ENCODE data around the gene NAV2.
"Not testable (repeated sequence)": the region's sequence is repeated elsewhere in the genome, so short reads cannot be mapped to it uniquely, and the experiment has no call there.

The NAV2 gene

GRCh38 chr11:19959648-19960059, 247.0 kb downstream of the NAV2 start:
- H3K27me3 ChIP-seq (replicated peaks; ENCODE audit: insufficient read depth, low read length): no peaks in the 10 kb centered on the region
- no peaks in the 10 kb centered on the region for H3K9me3 ChIP-seq (replicated peaks; ENCODE audit: insufficient read depth, low read length)
- TF ChIP-seq CTCF (IDR thresholded peaks at IDR 0.05; ENCODE audit: low read length): no peak
- TF ChIP-seq EZH2 (optimal IDR thresholded peaks at IDR 0.05; ENCODE audit: low read depth, low read length): no peak
- TF ChIP-seq EZH2phosphoT487 (IDR thresholded peaks at IDR 0.05; ENCODE audit: low read length): no peak
- no peak overlapping the region for H3K4me3 ChIP-seq (ENCODE audit: low read length)
- no peaks in the 10 kb centered on the region for H3K4me1 ChIP-seq (ENCODE audit: low read length)
- no peaks in the 10 kb centered on the region for H4K20me1 ChIP-seq (ENCODE audit: insufficient read depth, low read length)
- H3K9me2 ChIP-seq (replicated peaks; ENCODE audit: insufficient read depth, low read length): no peaks in the 10 kb centered on the region
- no peak for DNase-seq
- H3K4me2 ChIP-seq (ENCODE audit: low read depth, low read length): no peak overlapping the region
- H2AFZ ChIP-seq (ENCODE audit: low read length): no peak overlapping the region
- H3F3A ChIP-seq (ENCODE audit: insufficient read depth, low read length): no peaks in the 10 kb centered on the region
- H3K9ac ChIP-seq (ENCODE audit: low read length): no peak overlapping the region
- no peak overlapping the region for H3K27ac ChIP-seq (ENCODE audit: low read length)
- no peaks in the 10 kb centered on the region for H3K79me2 ChIP-seq (ENCODE audit: low read length)
- H3K36me3 ChIP-seq (replicated peaks; ENCODE audit: insufficient read depth, low read length): no peaks in the 10 kb centered on the region

- not testable (repeated sequence) for H3K79me2 ChIP-seq (ENCODE audit: low read length); H3K4me3 ChIP-seq (ENCODE audit: low read length); H3K4me1 ChIP-seq (ENCODE audit: low read length); H3K4me2 ChIP-seq (ENCODE audit: low read depth, low read length); H3K9ac ChIP-seq (ENCODE audit: low read length); H3K9me3 ChIP-seq (replicated peaks; ENCODE audit: insufficient read depth, low read length); H3F3A ChIP-seq (ENCODE audit: insufficient read depth, low read length); H3K27ac ChIP-seq (ENCODE audit: low read length); H3K27me3 ChIP-seq (replicated peaks; ENCODE audit: insufficient read depth, low read length); H3K9me2 ChIP-seq (replicated peaks; ENCODE audit: insufficient read depth, low read length); DNase-seq; H3K36me3 ChIP-seq (replicated peaks; ENCODE audit: insufficient read depth, low read length); H4K20me1 ChIP-seq (ENCODE audit: insufficient read depth, low read length); H2AFZ ChIP-seq (ENCODE audit: low read length)
Observed at GRCh38 chr11:19960410-19960809, 247.8 kb downstream of the NAV2 start.

- no peak for TF ChIP-seq EZH2phosphoT487 (IDR thresholded peaks at IDR 0.05; ENCODE audit: low read length)
- H3K9me3 ChIP-seq (replicated peaks; ENCODE audit: insufficient read depth, low read length): no peaks in the 10 kb centered on the region
- no peak overlapping the region for H3K27ac ChIP-seq (ENCODE audit: low read length)
- no peak overlapping the region for H2AFZ ChIP-seq (ENCODE audit: low read length)
- H3K27me3 ChIP-seq (replicated peaks; ENCODE audit: insufficient read depth, low read length): no peaks in the 10 kb centered on the region
- DNase-seq: no peak
- H3K36me3 ChIP-seq (replicated peaks; ENCODE audit: insufficient read depth, low read length): no peaks in the 10 kb centered on the region
- no peak overlapping the region for H3K4me3 ChIP-seq (ENCODE audit: low read length)
- no peak overlapping the region for H3K4me2 ChIP-seq (ENCODE audit: low read depth, low read length)
- no peaks in the 10 kb centered on the region for H3K79me2 ChIP-seq (ENCODE audit: low read length)
- no peak overlapping the region for H3K9ac ChIP-seq (ENCODE audit: low read length)
- no peaks in the 10 kb centered on the region for H3F3A ChIP-seq (ENCODE audit: insufficient read depth, low read length)
- no peaks in the 10 kb centered on the region for H4K20me1 ChIP-seq (ENCODE audit: insufficient read depth, low read length)
- H3K9me2 ChIP-seq (replicated peaks; ENCODE audit: insufficient read depth, low read length): no peaks in the 10 kb centered on the region
- no peaks in the 10 kb centered on the region for H3K4me1 ChIP-seq (ENCODE audit: low read length)
Observed at GRCh38 chr11:19961225-19961624, 248.6 kb downstream of the NAV2 start.

- TF ChIP-seq CTCF (IDR thresholded peaks at IDR 0.05; ENCODE audit: low read length) (no peak), EZH2phosphoT487 (IDR thresholded peaks at IDR 0.05; ENCODE audit: low read length) (no peak), EZH2 (optimal IDR thresholded peaks at IDR 0.05; ENCODE audit: low read depth, low read length) (no peak)
- H3K79me2 ChIP-seq (ENCODE audit: low read length): no peaks in the 10 kb centered on the region
- no peaks in the 10 kb centered on the region for H3K4me1 ChIP-seq (ENCODE audit: low read length)
- H3K4me2 ChIP-seq (ENCODE audit: low read depth, low read length): no peak overlapping the region
- no peaks in the 10 kb centered on the region for H3K9me3 ChIP-seq (replicated peaks; ENCODE audit: insufficient read depth, low read length)
- no peaks in the 10 kb centered on the region for H3K27me3 ChIP-seq (replicated peaks; ENCODE audit: insufficient read depth, low read length)
- no peaks in the 10 kb centered on the region for H3F3A ChIP-seq (ENCODE audit: insufficient read depth, low read length)
- no peak for DNase-seq
- no peak overlapping the region for H3K4me3 ChIP-seq (ENCODE audit: low read length)
- no peaks in the 10 kb centered on the region for H3K36me3 ChIP-seq (replicated peaks; ENCODE audit: insufficient read depth, low read length)
- H3K9ac ChIP-seq (ENCODE audit: low read length): no peak overlapping the region
- no peak overlapping the region for H3K27ac ChIP-seq (ENCODE audit: low read length)
- no peaks in the 10 kb centered on the region for H3K9me2 ChIP-seq (replicated peaks; ENCODE audit: insufficient read depth, low read length)
- H4K20me1 ChIP-seq (ENCODE audit: insufficient read depth, low read length): no peaks in the 10 kb centered on the region
- no peak overlapping the region for H2AFZ ChIP-seq (ENCODE audit: low read length)
Observed at GRCh38 chr11:19962053-19962800, 249.6 kb downstream of the NAV2 start.
